WTC11 (cell line): Measurements from ENCODE around the gene INPP4A.

Source experiments
- TCF7 ChIP-seq: sonication (generic); formaldehyde crosslinking; IDR thresholded peaks from 2 replicates; pipeline ENCODE4 v1.8.0; 2022; ENCODE audit warnings: mild to moderate bottlenecking, low read depth, missing genetic modification reagents, moderate library complexity
- ZNF138 ChIP-seq: sonication (generic); formaldehyde crosslinking; conservative IDR thresholded peaks from 2 replicates; pipeline ENCODE4 v1.8.1; 2022; ENCODE audit warnings: mild to moderate bottlenecking, moderate library complexity, missing genetic modification reagents
- TF ChIP-seq, protein P1 (sequence below): sonication (generic); formaldehyde crosslinking; IDR thresholded peaks from 2 replicates; pipeline ENCODE4 v1.8.0; 2022; ENCODE audit warnings: mild to moderate bottlenecking, missing genetic modification reagents
- TF ChIP-seq, protein P2 (sequence below): sonication (generic); formaldehyde crosslinking; IDR thresholded peaks from 2 replicates; pipeline ENCODE4 v1.8.1; 2022; ENCODE audit warnings: low read depth, missing genetic modification reagents, borderline replicate concordance
- TF ChIP-seq, protein P3 (sequence below): fragments of 200-600 bp; IDR thresholded peaks from 2 replicates; pipeline ENCODE4 v1.8.0; 2022; ENCODE audit warnings: antibody characterized with exemption

DNA sequence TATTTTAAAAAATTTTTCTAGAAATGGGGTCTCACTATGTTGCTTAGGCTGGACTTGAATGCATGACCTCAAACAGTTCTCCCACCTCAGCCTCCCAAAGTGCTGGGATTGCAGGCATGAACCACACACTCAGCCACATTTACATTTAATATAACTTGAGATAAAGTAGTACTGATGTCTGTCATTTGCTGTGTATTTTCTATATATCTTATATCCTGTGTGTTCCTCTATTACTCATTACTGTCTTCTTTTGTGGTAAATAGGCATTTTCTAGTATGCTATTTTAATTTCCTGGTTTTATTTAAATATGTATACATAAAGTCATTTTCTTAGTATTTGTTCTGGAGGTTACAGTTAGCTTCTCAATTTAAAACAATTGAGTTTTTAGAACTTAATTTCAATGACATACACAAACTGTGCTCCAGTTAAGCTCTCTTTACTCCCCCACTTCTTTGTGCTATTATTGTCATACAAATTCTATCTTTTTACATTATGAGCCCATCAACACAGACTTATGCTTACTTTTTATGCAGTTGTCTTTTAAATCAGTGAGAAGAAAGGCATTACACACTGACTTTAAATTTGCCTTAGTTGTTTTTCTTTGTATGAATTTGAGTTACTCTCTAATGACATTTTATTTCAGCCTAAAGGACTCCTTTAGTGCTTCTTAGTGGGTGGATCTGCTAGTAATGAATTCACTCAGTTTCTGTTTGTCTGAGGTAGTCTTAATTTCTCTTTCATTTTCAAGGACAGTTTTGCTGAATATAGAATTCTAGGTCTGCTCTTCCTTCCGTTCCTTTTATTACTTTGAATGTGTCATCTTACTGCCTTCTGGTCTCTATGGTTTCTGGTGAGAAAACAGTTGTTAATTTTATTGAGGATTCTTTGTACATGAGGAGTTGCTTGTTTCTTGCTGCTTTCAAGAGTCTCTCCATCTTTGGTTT is 6.2 kb upstream of the INPP4A start:
- TF ChIP-seq, protein P1, sequence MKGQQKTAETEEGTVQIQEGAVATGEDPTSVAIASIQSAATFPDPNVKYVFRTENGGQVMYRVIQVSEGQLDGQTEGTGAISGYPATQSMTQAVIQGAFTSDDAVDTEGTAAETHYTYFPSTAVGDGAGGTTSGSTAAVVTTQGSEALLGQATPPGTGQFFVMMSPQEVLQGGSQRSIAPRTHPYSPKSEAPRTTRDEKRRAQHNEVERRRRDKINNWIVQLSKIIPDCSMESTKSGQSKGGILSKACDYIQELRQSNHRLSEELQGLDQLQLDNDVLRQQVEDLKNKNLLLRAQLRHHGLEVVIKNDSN, result no peak
- TF ChIP-seq ZNF138 (CRISPR knock-in tag) (no peak), TCF7 (CRISPR knock-in tag) (no peak)
- TF ChIP-seq, protein P2, sequence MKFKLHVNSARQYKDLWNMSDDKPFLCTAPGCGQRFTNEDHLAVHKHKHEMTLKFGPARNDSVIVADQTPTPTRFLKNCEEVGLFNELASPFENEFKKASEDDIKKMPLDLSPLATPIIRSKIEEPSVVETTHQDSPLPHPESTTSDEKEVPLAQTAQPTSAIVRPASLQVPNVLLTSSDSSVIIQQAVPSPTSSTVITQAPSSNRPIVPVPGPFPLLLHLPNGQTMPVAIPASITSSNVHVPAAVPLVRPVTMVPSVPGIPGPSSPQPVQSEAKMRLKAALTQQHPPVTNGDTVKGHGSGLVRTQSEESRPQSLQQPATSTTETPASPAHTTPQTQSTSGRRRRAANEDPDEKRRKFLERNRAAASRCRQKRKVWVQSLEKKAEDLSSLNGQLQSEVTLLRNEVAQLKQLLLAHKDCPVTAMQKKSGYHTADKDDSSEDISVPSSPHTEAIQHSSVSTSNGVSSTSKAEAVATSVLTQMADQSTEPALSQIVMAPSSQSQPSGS, result no peak
- TF ChIP-seq, protein P3, sequence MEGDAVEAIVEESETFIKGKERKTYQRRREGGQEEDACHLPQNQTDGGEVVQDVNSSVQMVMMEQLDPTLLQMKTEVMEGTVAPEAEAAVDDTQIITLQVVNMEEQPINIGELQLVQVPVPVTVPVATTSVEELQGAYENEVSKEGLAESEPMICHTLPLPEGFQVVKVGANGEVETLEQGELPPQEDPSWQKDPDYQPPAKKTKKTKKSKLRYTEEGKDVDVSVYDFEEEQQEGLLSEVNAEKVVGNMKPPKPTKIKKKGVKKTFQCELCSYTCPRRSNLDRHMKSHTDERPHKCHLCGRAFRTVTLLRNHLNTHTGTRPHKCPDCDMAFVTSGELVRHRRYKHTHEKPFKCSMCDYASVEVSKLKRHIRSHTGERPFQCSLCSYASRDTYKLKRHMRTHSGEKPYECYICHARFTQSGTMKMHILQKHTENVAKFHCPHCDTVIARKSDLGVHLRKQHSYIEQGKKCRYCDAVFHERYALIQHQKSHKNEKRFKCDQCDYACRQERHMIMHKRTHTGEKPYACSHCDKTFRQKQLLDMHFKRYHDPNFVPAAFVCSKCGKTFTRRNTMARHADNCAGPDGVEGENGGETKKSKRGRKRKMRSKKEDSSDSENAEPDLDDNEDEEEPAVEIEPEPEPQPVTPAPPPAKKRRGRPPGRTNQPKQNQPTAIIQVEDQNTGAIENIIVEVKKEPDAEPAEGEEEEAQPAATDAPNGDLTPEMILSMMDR, result no peak
